Left ventricle myocardium inferior (tissue), 1 donor: Measurements from ENCODE around the gene LIX1L. TPM values are rescaled to one million over a fixed set of nuclear protein-coding genes. Genes with fewer than 3 reads are reported as not detected.

ENCODE experiments used
- DNase-seq: peaks from one replicate; pipeline ENCODE4 v3.0.0-alpha.2; 2020
- H3K27ac ChIP-seq: fragments of 200-600 bp; replicated peaks from 2 replicates; pipeline ENCODE4 v1.8.0; 2021
- H3K27me3 ChIP-seq: fragments of 200-600 bp; 2 replicates; pipeline ENCODE4 v1.8.0; 2021; ENCODE audit warnings: low read depth
- H3K36me3 ChIP-seq: fragments of 200-600 bp; 2 replicates; pipeline ENCODE4 v1.8.0; 2021
- H3K4me1 ChIP-seq: fragments of 200-600 bp; 2 replicates; pipeline ENCODE4 v1.8.0; 2021
- H3K4me3 ChIP-seq: fragments of 200-600 bp; 2 replicates; pipeline ENCODE4 v1.8.0; 2021; ENCODE audit warnings: mild to moderate bottlenecking, moderate library complexity
- H3K9me3 ChIP-seq: fragments of 200-600 bp; replicated peaks from 2 replicates; pipeline ENCODE4 v1.8.0; 2021
- intact Hi-C: fragments of 100-400 bp; cut with micrococcal nuclease; formaldehyde crosslinking; loops from one replicate; pipeline ENCODE4 v1.11.0; 2022
- total RNA-seq: library from RNA; stranded (reverse); fragmentation: NEBNext Ultra II Directional; extraction: Animal tissue kit (Norgen Biotek cat#: 25700); gene quantifications from one replicate; pipeline ENCODE4 v1.2.1, GENCODE V29; 2021
- TF ChIP-seq, protein P1 (sequence below): fragments of 200-600 bp; IDR thresholded peaks from 2 replicates; pipeline ENCODE4 v1.8.0; 2021; ENCODE audit warnings: antibody characterized with exemption, mild to moderate bottlenecking, borderline replicate concordance
- donor health status: DM: no; HTN: yes; CAD: no; lungs with severe emphysema.

Gene LIX1L
- total RNA-seq, 1 donor from 2014 or later: 23.0 TPM

DNA sequence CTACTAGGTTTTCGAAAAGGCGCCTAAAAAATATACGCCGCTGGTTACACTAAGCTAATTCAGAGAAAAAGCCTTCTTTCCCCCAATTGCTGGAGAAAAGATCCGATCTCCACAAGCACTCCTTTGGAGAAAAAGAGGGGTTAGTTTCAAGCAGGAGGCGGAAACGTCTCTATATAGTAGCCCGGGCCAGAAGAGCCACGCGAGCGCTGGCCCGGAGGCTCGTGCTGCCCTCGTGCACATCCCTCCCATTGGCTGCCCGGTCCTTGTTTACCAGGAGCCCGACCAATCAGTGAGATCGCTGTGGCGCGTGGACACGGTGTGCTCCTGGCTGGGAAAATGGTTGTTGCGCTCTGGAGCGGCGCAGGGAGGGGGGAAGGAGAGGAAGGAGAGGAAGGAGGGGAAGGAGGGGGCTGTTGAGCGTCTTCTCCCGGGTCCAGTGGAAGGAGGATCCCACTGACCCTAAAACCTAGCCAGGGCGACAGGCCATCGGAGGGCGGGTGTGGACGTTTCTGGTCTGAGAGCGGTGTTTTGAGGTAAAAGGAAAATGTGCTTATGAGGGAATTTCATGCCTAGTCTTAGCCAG lies 38.7 kb upstream of the LIX1L start, which contains the start of gene TXNIP:
TXNIP (minus strand) TSS at position 147 of the 583 bp plus-strand sequence. CDS start 313 bp downstream, outside the sequence.
- peaks cover 40% of the 10 kb centered on the region for H3K36me3 ChIP-seq
- peak within 1 kb of the TSS; percentile 99 for H3K27ac ChIP-seq
- peak; percentile 99 for DNase-seq
- no peaks in the 10 kb centered on the region for H3K27me3 ChIP-seq
- H3K4me1 ChIP-seq: peaks cover 88% of the 10 kb centered on the region
- H3K4me3 ChIP-seq: peak within 1 kb of the TSS; percentile 86
- TF ChIP-seq, protein P1, sequence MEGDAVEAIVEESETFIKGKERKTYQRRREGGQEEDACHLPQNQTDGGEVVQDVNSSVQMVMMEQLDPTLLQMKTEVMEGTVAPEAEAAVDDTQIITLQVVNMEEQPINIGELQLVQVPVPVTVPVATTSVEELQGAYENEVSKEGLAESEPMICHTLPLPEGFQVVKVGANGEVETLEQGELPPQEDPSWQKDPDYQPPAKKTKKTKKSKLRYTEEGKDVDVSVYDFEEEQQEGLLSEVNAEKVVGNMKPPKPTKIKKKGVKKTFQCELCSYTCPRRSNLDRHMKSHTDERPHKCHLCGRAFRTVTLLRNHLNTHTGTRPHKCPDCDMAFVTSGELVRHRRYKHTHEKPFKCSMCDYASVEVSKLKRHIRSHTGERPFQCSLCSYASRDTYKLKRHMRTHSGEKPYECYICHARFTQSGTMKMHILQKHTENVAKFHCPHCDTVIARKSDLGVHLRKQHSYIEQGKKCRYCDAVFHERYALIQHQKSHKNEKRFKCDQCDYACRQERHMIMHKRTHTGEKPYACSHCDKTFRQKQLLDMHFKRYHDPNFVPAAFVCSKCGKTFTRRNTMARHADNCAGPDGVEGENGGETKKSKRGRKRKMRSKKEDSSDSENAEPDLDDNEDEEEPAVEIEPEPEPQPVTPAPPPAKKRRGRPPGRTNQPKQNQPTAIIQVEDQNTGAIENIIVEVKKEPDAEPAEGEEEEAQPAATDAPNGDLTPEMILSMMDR: no peak
- H3K9me3 ChIP-seq: no peaks in the 10 kb centered on the region
- intact Hi-C loops: no loop called here

GRCh38 chr1:145995964-145996432 lies 38.2 kb upstream of the LIX1L start:
- peaks cover 40% of the 10 kb centered on the region for H3K36me3 ChIP-seq

DNA sequence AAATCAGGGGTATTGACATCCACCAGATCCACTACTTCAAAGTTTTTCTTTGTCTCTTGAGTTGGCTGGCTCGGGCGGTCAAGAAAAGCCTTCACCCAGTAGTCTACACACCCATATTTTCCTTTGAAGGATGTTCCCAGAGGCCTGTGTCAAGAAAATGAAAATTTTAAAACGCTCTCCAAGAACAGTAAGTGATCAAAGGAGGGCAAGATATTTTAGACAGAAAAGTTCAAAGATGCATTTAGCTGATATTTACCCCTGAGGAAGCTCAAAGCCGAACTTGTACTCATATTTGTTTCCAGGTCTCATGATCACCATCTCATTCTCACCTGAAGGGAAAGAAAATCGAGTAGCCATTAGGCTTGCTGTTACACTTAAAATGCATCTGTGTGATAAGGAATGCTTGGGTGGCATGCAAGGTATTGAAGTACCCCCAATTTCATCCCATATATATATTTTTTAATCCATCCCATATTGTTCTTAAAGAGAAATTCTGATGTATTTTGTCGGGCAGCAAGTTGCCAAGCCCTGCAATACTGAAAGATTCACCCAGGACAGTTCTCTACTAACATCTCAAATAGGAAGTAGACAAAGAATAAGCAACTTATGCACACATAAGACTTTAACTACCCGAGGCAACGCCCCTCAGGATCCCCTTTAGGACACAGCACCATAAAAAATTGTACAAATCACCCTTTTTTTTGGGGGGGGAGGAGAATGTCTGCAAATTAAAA lies 37.5 kb upstream of the LIX1L start:
- H3K4me3 ChIP-seq: peak overlapping the region; percentile 86
- intact Hi-C loops: no loop called here
- DNase-seq: no peak
- TF ChIP-seq, protein P1: no peak
- peaks cover 40% of the 10 kb centered on the region for H3K36me3 ChIP-seq
- no peaks in the 10 kb centered on the region for H3K9me3 ChIP-seq
- H3K4me1 ChIP-seq: peaks cover 91% of the 10 kb centered on the region
- H3K27me3 ChIP-seq: no peaks in the 10 kb centered on the region
- peak overlapping the region; percentile 99 for H3K27ac ChIP-seq

More at GRCh38 chr1:145995964-145996432, 38.2 kb upstream of the LIX1L start:
- DNase-seq: no peak
- peaks cover 90% of the 10 kb centered on the region for H3K4me1 ChIP-seq
- intact Hi-C loops: no loop called here
- no peaks in the 10 kb centered on the region for H3K9me3 ChIP-seq
- peak overlapping the region; percentile 99 for H3K27ac ChIP-seq
- H3K27me3 ChIP-seq: no peaks in the 10 kb centered on the region
- H3K4me3 ChIP-seq: peak overlapping the region; percentile 86
- TF ChIP-seq, protein P1: no peak

GRCh38 chr1:145994391-145995120 lies 36.7 kb upstream of the LIX1L start:
- Histone ChIP-seq H3K4me3 (peak overlapping the region; percentile 86), H3K4me1 (peaks cover 86% of the 10 kb centered on the region), H3K9me3 (no peaks in the 10 kb centered on the region), H3K27me3 (no peaks in the 10 kb centered on the region), H3K27ac (peak overlapping the region; percentile 99), H3K36me3 (peaks cover 40% of the 10 kb centered on the region)
- no peak for DNase-seq
- TF ChIP-seq, protein P1: no peak
- intact Hi-C loops: no loop called here

DNA sequence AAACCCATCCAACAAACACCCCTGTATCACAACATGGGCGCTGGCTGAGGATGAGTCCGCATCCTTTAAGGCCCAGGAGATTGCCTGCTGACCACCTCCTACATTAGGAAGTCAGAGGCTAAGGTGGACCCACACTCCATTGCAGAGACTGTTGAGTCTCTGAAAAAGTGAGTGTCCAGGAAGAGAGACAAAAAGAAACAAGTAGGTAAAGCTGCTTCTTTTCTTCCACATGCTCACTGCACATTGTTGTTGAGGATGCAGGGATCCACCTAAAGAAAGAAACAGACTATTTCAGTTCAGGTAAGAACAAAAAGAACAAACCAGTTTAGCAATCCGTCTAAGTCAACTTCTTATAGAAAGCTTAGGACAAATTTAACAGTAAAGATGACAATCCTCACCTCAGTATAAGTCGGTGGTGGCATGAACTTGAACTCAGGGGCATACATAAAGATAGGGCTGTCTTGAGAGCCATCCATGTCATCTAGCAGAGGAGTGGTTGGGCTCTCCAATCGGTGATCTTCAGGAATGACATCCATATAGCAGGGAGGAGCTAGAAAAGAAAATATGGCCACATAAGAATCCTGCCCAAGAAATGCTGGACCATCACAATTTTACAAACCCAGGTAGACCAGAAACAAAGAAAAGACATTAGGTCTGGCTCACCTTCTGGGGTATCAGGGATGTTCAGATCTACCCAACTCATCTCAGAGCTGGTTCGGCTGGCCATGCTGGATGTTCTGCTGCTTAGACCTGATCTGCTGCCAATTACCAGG lies 36.0 kb upstream of the LIX1L start:
- H3K27ac ChIP-seq: peak overlapping the region; percentile 99
- peaks cover 78% of the 10 kb centered on the region for H3K4me1 ChIP-seq
- intact Hi-C loops: no loop called here
- H3K27me3 ChIP-seq: no peaks in the 10 kb centered on the region
- H3K4me3 ChIP-seq: peak overlapping the region; percentile 86
- H3K9me3 ChIP-seq: no peaks in the 10 kb centered on the region
- TF ChIP-seq, protein P1: peak; percentile 15
- H3K36me3 ChIP-seq: peaks cover 40% of the 10 kb centered on the region
- DNase-seq: no peak
